Spleen (tissue), 7 donors: ENCODE measurements around the gene CLCNKB.
"Not testable (repeated sequence)": the region's sequence is repeated elsewhere in the genome, so short reads cannot be mapped to it uniquely, and the experiment has no call there.

ENCODE experiments used
- POLR2A ChIP-seq, 3 donors: fragments of 450-650 bp; IDR thresholded peaks; one replicate each; pipeline ENCODE4 v1.5.1; 2017; ENCODE audit warnings: antibody characterized with exemption in 3 of 3, mild to moderate bottlenecking in 1 of 3
- POLR2AphosphoS5 ChIP-seq, 3 donors: sonication (generic); formaldehyde crosslinking; IDR thresholded peaks; one replicate each; pipeline ENCODE4 v1.5.1; 2017; ENCODE audit warnings: antibody characterized with exemption in 3 of 3
- TF ChIP-seq, protein P1 (sequence below), 11 experiments: fragments of 200-600 bp in 7 of 11; fragments of 450-650 bp in 4 of 11; sonication (generic) in 4 of 11; IDR thresholded peaks in 8 of 11; conservative IDR thresholded peaks in 3 of 11; 1 replicate in 7 of 11; 2 replicates in 4 of 11; pipeline versions ENCODE4 v1.4.0 to v1.8.0; 2016 to 2021; ENCODE audit warnings: antibody characterized with exemption in 11 of 11, inconsistent platforms in 4 of 11, mild to moderate bottlenecking in 1 of 11
- donor health status: DM: no; HTN: no; CAD: no; lungs with moderate emphysema.
- donor health status: DM: no; HTN: no; CAD: no.
- donor health status: DM: no; HTN: no; CAD: no.

DNA sequence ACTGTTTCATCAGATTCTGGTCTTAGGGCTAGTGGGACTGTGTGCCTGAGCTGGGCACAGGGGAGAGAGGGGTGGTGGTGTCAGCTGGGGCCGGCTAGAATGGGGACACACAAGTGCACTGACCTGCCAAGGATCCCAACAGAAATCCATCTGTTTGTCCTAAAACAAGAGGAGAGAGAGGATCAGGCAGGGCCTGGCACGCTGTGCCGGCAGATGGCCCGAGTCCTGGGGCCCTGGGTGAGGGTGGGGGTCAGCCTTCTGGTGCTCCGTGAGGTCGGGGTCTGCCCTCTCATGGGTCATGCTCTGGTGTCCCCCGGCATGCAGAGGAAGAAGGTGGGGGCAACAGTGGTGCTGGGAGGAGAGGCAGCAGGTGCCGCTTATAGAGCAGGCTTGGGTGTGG, 3.7 kb upstream of the CLCNKB start:
- TF ChIP-seq POLR2A, POLR2AphosphoS5 (IDR thresholded peaks at IDR 0.05): not testable (repeated sequence)
- TF ChIP-seq, protein P1, sequence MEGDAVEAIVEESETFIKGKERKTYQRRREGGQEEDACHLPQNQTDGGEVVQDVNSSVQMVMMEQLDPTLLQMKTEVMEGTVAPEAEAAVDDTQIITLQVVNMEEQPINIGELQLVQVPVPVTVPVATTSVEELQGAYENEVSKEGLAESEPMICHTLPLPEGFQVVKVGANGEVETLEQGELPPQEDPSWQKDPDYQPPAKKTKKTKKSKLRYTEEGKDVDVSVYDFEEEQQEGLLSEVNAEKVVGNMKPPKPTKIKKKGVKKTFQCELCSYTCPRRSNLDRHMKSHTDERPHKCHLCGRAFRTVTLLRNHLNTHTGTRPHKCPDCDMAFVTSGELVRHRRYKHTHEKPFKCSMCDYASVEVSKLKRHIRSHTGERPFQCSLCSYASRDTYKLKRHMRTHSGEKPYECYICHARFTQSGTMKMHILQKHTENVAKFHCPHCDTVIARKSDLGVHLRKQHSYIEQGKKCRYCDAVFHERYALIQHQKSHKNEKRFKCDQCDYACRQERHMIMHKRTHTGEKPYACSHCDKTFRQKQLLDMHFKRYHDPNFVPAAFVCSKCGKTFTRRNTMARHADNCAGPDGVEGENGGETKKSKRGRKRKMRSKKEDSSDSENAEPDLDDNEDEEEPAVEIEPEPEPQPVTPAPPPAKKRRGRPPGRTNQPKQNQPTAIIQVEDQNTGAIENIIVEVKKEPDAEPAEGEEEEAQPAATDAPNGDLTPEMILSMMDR (IDR thresholded peaks at IDR 0.05 in 8 of 11, conservative IDR thresholded peaks at IDR 0.05 in 3 of 11): not testable (repeated sequence)
